TTC549 (cell line): ENCODE data around the gene SLC30A10.
"Not testable (repeated sequence)": the region's sequence is repeated elsewhere in the genome, so short reads cannot be mapped to it uniquely, and the experiment has no call there.

Source experiments
- FAIRE-seq: peaks from 2 replicates; lab custom pipeline; 2012; peaks lifted over from hg19 to GRCh38; lab: Jason Lieb, UNC

The SLC30A10 gene

GRCh38 chr1:219927956-219928790 lies at the start of gene SLC30A10:
Gene SLC30A10, minus strand, starts transcription at chr1:219928557. Its CDS starts 117 bp downstream, at chr1:219928440.
- no peak for FAIRE-seq

GRCh38 chr1:219973213-219973612 lies 44.9 kb upstream of the SLC30A10 start:
- FAIRE-seq, result no peak

- no peak for FAIRE-seq
Observed at GRCh38 chr1:219967361-219967760, 39.0 kb upstream of the SLC30A10 start.

- no peak for FAIRE-seq
Observed at GRCh38 chr1:219966071-219966349, 37.7 kb upstream of the SLC30A10 start.

GRCh38 chr1:219965285-219966070 lies 37.1 kb upstream of the SLC30A10 start:
- FAIRE-seq, result no peak

GRCh38 chr1:219963432-219963831 lies 35.1 kb upstream of the SLC30A10 start:
- FAIRE-seq, result no peak

- FAIRE-seq, result no peak
Observed at GRCh38 chr1:219961684-219962083, 33.3 kb upstream of the SLC30A10 start.

GRCh38 chr1:219959540-219960203 lies 31.3 kb upstream of the SLC30A10 start:
- FAIRE-seq, result no peak

- no peak for FAIRE-seq
Observed at GRCh38 chr1:219958875-219959417, 30.6 kb upstream of the SLC30A10 start.

- no peak for FAIRE-seq
Observed at GRCh38 chr1:219954736-219955421, 26.5 kb upstream of the SLC30A10 start.

- no peak for FAIRE-seq
Observed at GRCh38 chr1:219954052-219954451, 25.7 kb upstream of the SLC30A10 start.

GRCh38 chr1:219952361-219952760 lies 24.0 kb upstream of the SLC30A10 start:
- no peak for FAIRE-seq

GRCh38 chr1:219949227-219949626 lies 20.9 kb upstream of the SLC30A10 start:
- not testable (repeated sequence) for FAIRE-seq

- not testable (repeated sequence) for FAIRE-seq
Observed at GRCh38 chr1:219948766-219949165, 20.4 kb upstream of the SLC30A10 start.

GRCh38 chr1:219945795-219946194 lies 17.4 kb upstream of the SLC30A10 start:
- FAIRE-seq, result no peak

GRCh38 chr1:219941179-219942118 lies 13.1 kb upstream of the SLC30A10 start:
- FAIRE-seq, result no peak

GRCh38 chr1:219940707-219941106 lies 12.3 kb upstream of the SLC30A10 start:
- FAIRE-seq, result no peak

GRCh38 chr1:219938706-219939105 lies 10.3 kb upstream of the SLC30A10 start:
- FAIRE-seq, result no peak

- FAIRE-seq, result not testable (repeated sequence)
Observed at GRCh38 chr1:219933763-219934162, 5.4 kb upstream of the SLC30A10 start.

GRCh38 chr1:219931033-219931432 lies 2.7 kb upstream of the SLC30A10 start:
- no peak for FAIRE-seq

GRCh38 chr1:219928791-219929118 lies 398 bp upstream of the SLC30A10 start:
- FAIRE-seq, result no peak
